Kidney tubule cell (primary cell): ENCODE results near the gene MAP1LC3B2.
"Not testable (repeated sequence)": the region's sequence is repeated elsewhere in the genome, so short reads cannot be mapped to it uniquely, and the experiment has no call there.

ENCODE experiments used
- DNase-seq: peaks from one replicate; pipeline ENCODE4 v3.0.0-alpha.2; 2018; ENCODE audit warnings: low spot score

The MAP1LC3B2 gene

GRCh38 chr12:116561181-116561821 lies 2.1 kb downstream of the MAP1LC3B2 start:
- DNase-seq, result no peak

DNA sequence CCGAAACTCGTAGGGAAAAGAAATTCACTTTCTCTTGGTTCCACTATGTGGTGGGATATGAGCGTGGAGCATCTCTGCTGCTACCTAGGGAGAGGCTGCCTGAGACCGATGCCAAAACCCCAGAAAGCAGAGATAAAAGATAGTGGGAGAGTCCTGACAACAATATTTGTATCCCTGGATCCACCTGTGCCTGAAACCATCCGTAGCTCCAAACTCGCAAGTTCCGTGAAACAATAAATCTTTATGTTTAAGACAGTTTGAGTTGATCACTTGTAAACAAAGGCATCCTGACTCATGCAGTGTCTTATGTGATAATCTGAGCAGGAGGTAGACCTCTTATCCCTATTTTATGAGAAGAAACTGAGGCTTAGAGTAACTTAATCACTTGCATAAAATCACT lies 2.9 kb downstream of the MAP1LC3B2 start:
- no peak for DNase-seq

GRCh38 chr12:116563262-116563661 lies 4.1 kb downstream of the MAP1LC3B2 start:
- no peak for DNase-seq

- no peak for DNase-seq
Measured at GRCh38 chr12:116564080-116564479, 4.9 kb downstream of the MAP1LC3B2 start.

DNA sequence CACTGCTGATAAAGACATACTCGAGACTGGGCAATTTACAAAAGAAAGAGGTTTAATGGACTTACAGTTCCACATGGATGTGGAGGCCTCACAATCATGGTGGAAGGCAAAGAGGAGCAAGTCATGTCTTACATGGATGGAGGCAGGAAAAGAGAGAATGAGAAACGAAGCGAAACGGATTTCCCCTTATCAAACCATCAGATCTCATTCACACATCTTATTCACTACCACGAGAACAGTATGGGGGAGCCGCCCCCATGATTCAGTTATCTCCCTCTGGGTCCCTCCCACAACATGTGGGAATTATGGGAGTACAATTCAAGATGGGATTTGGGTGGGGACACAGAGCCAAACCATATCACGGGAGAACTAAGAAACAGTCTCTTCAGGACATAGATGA lies 6.0 kb downstream of the MAP1LC3B2 start:
- DNase-seq, result not testable (repeated sequence)

GRCh38 chr12:116565963-116566362 lies 6.8 kb downstream of the MAP1LC3B2 start:
- DNase-seq, result no peak

DNA sequence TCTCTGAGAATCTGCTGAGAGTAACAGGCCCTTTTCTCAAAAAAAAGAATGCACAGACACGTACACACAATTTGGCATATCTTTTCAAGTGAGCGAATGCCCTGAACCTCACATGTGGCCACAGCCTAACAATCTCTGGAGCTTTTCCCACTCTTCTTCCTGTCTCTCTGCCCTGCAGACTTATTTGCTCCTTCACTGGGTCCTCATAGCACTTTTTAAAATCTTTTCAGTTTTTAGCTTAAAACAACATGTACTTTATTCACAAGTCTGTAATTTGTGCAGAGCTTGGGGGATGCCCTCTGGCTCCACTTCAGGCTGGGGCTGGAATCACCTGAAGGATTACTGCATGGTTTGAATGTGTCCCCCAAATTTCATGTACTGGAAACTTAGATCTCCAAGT lies 9.0 kb downstream of the MAP1LC3B2 start:
- no peak for DNase-seq

DNA sequence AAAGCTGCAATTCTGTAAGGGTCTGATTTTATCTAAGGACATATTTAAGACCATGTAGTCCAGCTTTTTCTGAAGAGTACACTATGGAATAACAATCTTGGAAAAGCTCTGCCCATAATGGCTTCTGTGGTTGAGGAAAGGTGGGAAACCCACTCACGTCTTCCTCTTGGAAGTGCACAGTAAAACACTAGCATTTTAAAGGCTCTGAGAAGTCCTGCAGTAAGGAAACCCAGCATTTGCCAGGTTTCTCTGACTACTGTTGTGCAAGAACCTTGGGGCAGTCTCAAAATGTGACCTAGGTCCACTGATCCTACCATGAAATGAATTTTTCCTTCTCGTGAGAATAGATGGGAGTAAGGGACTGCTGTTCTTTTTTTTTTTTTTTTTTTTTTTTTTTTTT lies 11.9 kb downstream of the MAP1LC3B2 start:
- no peak for DNase-seq

DNA sequence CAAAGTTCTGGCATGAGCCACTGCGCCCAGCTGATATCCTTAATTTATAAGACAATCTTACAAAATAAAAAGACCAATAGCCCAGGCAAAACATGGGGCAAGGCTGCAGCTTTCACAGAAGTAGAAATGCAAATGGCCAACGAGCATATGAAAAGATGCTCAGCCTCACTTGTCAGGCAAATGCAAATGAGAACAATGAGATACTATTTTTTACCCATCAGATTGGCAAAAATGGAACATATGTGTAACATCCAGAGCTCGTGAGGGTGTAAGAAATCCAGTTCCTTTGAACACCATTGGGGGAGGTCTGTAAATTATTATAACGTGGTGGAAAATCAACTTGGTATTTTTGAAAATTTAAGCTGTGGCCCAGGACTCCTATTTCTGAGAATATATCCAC lies 14.6 kb downstream of the MAP1LC3B2 start:
- DNase-seq, result no peak

DNA sequence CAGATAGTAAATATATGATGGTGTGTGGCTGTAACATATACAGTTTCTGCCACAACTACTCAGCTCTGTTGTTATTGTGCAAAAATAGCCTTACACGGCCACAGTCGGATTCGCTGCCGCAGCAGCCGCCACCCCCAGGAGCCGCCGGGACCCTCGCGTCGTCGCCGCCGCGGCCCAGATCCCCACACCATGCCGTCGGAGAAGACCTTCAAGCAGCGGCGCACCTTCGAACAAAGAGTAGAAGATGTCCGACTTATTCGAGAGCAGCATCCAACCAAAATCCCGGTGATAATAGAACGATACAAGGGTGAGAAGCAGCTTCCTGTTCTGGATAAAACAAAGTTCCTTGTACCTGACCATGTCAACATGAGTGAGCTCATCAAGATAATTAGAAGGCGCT lies 16.6 kb downstream of the MAP1LC3B2 start:
- not testable (repeated sequence) for DNase-seq

DNA sequence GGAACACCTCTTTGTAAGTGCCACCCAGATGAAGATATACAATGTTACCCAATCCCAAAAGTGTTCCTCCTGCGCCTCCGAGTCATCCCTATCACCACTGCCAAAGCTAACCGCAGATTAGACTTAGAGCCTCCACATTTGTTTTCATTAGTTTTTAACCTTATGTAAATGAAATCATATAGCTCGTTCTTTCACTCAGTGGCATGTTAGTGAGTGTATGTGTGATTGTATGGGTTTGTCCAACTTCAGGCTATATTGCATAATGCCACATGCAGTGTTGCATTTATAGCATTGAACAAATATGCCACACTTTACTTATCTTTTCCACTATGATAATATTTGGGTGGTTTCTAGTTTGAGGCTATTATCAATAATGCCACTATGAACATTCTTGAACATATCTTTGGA lies 18.0 kb downstream of the MAP1LC3B2 start:
- DNase-seq, result no peak

DNA sequence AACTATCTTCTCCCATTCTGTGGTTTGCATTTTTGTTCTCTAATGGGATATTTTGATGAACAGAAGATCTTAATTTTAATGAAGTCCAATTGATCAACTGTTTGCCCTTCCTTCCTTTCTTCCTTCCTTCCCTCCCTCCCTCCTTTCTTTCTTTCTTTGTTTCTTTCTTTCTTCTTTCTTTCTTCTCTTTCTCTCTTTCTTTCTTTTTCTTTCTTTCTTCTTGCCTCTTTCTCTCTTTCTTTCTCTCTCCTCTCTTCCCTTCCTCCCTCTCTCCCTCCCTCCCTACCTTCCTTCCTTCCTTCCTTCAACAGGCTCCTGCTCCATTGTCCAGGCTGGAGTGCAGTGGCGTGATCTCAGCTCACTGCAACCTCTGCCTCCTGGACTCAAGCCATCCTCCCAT lies 18.9 kb downstream of the MAP1LC3B2 start:
- no peak for DNase-seq

GRCh38 chr12:116582610-116583009 lies 23.4 kb downstream of the MAP1LC3B2 start:
- no peak for DNase-seq

DNA sequence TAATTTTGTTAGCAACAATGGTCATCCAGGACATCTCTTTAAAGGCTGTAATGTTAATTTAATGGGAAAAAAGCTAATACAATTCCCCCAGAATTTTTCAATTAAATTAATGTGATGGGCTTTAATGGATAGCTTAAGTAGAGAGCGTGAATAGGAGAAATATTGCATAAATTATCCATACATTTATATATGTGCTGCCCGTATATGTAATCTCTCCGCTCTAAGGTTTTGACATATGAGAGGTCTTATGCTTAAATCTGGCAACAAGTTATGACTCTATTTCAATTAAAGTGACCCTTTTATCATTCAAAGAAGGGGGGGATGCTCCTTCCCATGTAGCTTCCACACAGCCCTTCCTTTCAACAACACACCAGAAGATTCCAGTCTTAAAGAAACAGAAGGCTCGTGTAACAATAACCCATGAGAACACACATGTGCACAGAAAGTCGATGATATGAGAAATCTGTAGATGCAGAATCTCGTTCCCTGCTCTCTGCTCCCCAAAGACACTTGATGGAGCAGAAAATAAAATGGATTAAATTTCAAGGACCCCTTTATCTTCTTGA lies 24.0 kb downstream of the MAP1LC3B2 start:
- no peak for DNase-seq

DNA sequence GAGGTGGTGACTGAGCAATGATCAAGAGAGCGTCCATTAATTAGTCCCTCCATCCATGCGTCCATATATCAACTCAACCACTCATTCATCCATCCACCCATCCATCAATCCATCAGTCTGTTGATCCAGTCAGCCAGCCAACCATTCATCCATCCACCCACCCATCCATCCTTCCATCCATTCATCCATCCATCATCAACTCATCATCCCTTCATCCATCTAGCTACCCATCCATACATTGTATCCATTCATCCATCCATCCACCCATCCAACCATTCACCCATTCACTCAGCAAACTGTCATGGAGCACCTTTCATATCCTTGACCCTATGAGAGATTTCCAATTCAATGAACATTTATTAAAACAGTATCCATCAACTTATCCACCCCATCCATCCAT lies 28.1 kb downstream of the MAP1LC3B2 start:
- no peak for DNase-seq

GRCh38 chr12:116588390-116589028 lies 29.3 kb downstream of the MAP1LC3B2 start:
- DNase-seq, result no peak

GRCh38 chr12:116589581-116589980 lies 30.4 kb downstream of the MAP1LC3B2 start:
- DNase-seq, result no peak

- no peak for DNase-seq
Measured at GRCh38 chr12:116590561-116590960, 31.4 kb downstream of the MAP1LC3B2 start.

- DNase-seq, result no peak
Measured at GRCh38 chr12:116591855-116592637, 32.9 kb downstream of the MAP1LC3B2 start.

- no peak for DNase-seq
Measured at GRCh38 chr12:116592731-116593130, 33.5 kb downstream of the MAP1LC3B2 start.

GRCh38 chr12:116594325-116595038 lies 35.3 kb downstream of the MAP1LC3B2 start:
- no peak for DNase-seq

DNA sequence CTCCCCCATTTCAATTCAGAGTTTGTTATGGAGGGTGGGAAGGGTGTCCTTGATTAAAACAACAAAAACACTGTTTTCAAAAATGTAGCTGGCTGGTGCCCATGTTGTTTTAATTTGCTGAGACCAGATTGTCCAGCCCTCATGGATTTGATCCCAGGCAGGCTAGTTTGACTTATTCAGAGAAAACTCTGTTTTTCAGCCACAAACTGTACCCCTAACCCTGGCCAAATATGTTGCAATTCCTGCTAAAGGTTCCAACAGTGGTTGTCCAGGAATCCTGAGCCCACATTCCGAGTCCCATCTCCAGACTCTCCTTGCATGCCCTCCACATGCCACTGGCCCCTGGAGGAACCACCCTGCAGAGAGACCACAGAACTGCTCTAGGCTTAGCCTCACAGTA lies 36.0 kb downstream of the MAP1LC3B2 start:
- no peak for DNase-seq
